HEK293 (cell line): Measurements from ENCODE around the gene ARHGAP26.

Experiments used
- CTCF ChIA-PET: fragments of 350-600 bp; formaldehyde crosslinking; extraction: SDS; loops from one replicate; lab custom pipeline; 2021; ENCODE audit warnings: antibody characterized with exemption; lab: Yijun Ruan, JAX
- POLR2A ChIA-PET: fragments of 300-600 bp; formaldehyde crosslinking; extraction: SDS; loops from one replicate; lab custom pipeline; 2020; ENCODE audit warnings: antibody characterized with exemption, inconsistent platforms; lab: Yijun Ruan, JAX
- H3K27ac ChIP-seq: fragments of 200-500 bp; sonication (Bioruptor generic); 2 replicates; pipeline ENCODE4 v1.5.1; 2014; ENCODE audit warnings: low read depth, low read length, control low read depth, inconsistent platforms; ENCODE audit errors: extremely low read depth
- H3K36me3 ChIP-seq, 2 experiments: fragments of 200-500 bp in 1 of 2; sonication (Bioruptor generic) in 1 of 2; 1 replicate in 1 of 2; 2 replicates in 1 of 2; pipeline ENCODE4 v1.5.1; 2014 to 2017; ENCODE audit warnings: inconsistent platforms in 2 of 2, low read length in 2 of 2; ENCODE audit not compliant: control insufficient read depth in 2 of 2, insufficient read depth in 1 of 2
- H3K4me1 ChIP-seq: fragments of 200-500 bp; sonication (Bioruptor generic); 2 replicates; pipeline ENCODE4 v1.5.1; 2014; ENCODE audit warnings: mild to moderate bottlenecking, low read length, inconsistent platforms; ENCODE audit not compliant: control insufficient read depth, insufficient read depth
- H3K4me3 ChIP-seq: 2 replicates; pipeline ENCODE4 v1.5.1; 2011; ENCODE audit warnings: low read depth, mild to moderate bottlenecking, control low read depth, low read length, moderate library complexity
- H3K9me3 ChIP-seq: fragments of 200-500 bp; sonication (Bioruptor generic); 2 replicates; pipeline ENCODE4 v1.5.1; 2014; ENCODE audit warnings: low read depth, low read length, inconsistent platforms; ENCODE audit not compliant: control insufficient read depth, insufficient read depth
- HOXC10 ChIP-seq: sonication (generic); formaldehyde crosslinking; IDR thresholded peaks from 2 replicates; pipeline ENCODE4 v1.8.1; 2023; ENCODE audit warnings: mild to moderate bottlenecking, missing genetic modification reagents
- MEIS1 ChIP-seq: sonication (generic); formaldehyde crosslinking; IDR thresholded peaks from 2 replicates; pipeline ENCODE4 v1.8.1; 2022; ENCODE audit warnings: missing genetic modification reagents, mild to moderate bottlenecking, borderline replicate concordance
- OVOL3 ChIP-seq: fragments of 450-650 bp; formaldehyde crosslinking; IDR thresholded peaks from 2 replicates; pipeline ENCODE4 v1.5.1; 2016; ENCODE audit warnings: missing biosample characterization, missing genetic modification characterization
- REPIN1 ChIP-seq: fragments of 450-650 bp; formaldehyde crosslinking; IDR thresholded peaks from 2 replicates; pipeline ENCODE4 v1.5.1; 2017; ENCODE audit warnings: missing biosample characterization, missing genetic modification characterization, low read depth
- SP7 ChIP-seq: fragments of 450-650 bp; formaldehyde crosslinking; IDR thresholded peaks from 2 replicates; pipeline ENCODE4 v1.5.1; 2016; ENCODE audit warnings: missing biosample characterization, missing genetic modification characterization
- YY2 ChIP-seq: fragments of 450-650 bp; formaldehyde crosslinking; IDR thresholded peaks from 2 replicates; pipeline ENCODE4 v1.5.1; 2016; ENCODE audit warnings: missing biosample characterization, missing genetic modification characterization
- ZFP69B ChIP-seq: fragments of 450-650 bp; formaldehyde crosslinking; IDR thresholded peaks from 2 replicates; pipeline ENCODE4 v1.5.1; 2016; ENCODE audit warnings: missing biosample characterization, missing genetic modification characterization
- ZIC2 ChIP-seq: fragments of 450-650 bp; formaldehyde crosslinking; IDR thresholded peaks from 2 replicates; pipeline ENCODE4 v1.5.1; 2016; ENCODE audit warnings: missing biosample characterization, missing genetic modification characterization
- ZNF133 ChIP-seq: fragments of 450-650 bp; formaldehyde crosslinking; IDR thresholded peaks from 2 replicates; pipeline ENCODE4 v1.5.1; 2016; ENCODE audit warnings: missing biosample characterization, missing genetic modification characterization
- ZNF146 ChIP-seq: fragments of 450-650 bp; formaldehyde crosslinking; IDR thresholded peaks from 2 replicates; pipeline ENCODE4 v1.5.1; 2016; ENCODE audit warnings: missing biosample characterization, missing genetic modification characterization
- ZNF2 ChIP-seq: fragments of 450-650 bp; formaldehyde crosslinking; IDR thresholded peaks from 2 replicates; pipeline ENCODE4 v1.5.1; 2016; ENCODE audit warnings: missing biosample characterization, missing genetic modification characterization
- ZNF214 ChIP-seq: fragments of 450-650 bp; formaldehyde crosslinking; IDR thresholded peaks from 2 replicates; pipeline ENCODE4 v1.5.1; 2017; ENCODE audit warnings: missing biosample characterization, mild to moderate bottlenecking, missing genetic modification characterization, borderline replicate concordance
- ZNF223 ChIP-seq: fragments of 450-650 bp; formaldehyde crosslinking; IDR thresholded peaks from 2 replicates; pipeline ENCODE4 v1.5.1; 2016; ENCODE audit warnings: missing biosample characterization, missing genetic modification characterization
- ZNF248 ChIP-seq: fragments of 450-650 bp; formaldehyde crosslinking; IDR thresholded peaks from 2 replicates; pipeline ENCODE4 v1.5.1; 2017; ENCODE audit warnings: missing biosample characterization, missing genetic modification characterization
- ZNF335 ChIP-seq: fragments of 450-650 bp; formaldehyde crosslinking; conservative IDR thresholded peaks from 2 replicates; pipeline ENCODE4 v1.5.1; 2016; ENCODE audit warnings: missing biosample characterization, missing genetic modification characterization
- ZNF394 ChIP-seq: fragments of 450-650 bp; formaldehyde crosslinking; IDR thresholded peaks from 2 replicates; pipeline ENCODE4 v1.5.1; 2016; ENCODE audit warnings: missing biosample characterization, missing genetic modification characterization, mild to moderate bottlenecking, moderate library complexity, borderline replicate concordance
- ZNF404 ChIP-seq: fragments of 450-650 bp; formaldehyde crosslinking; IDR thresholded peaks from 2 replicates; pipeline ENCODE4 v1.5.1; 2017; ENCODE audit warnings: missing biosample characterization, missing genetic modification characterization
- ZNF514 ChIP-seq: fragments of 450-650 bp; formaldehyde crosslinking; IDR thresholded peaks from 2 replicates; pipeline ENCODE4 v1.5.1; 2016; ENCODE audit warnings: missing biosample characterization, missing genetic modification characterization
- ZNF585B ChIP-seq: fragments of 450-650 bp; formaldehyde crosslinking; IDR thresholded peaks from 2 replicates; pipeline ENCODE4 v1.5.1; 2016; ENCODE audit warnings: missing biosample characterization, missing genetic modification characterization
- ZNF747 ChIP-seq: fragments of 450-650 bp; formaldehyde crosslinking; IDR thresholded peaks from 2 replicates; pipeline ENCODE4 v1.5.1; 2016; ENCODE audit warnings: missing biosample characterization, missing genetic modification characterization
- ZNF785 ChIP-seq: fragments of 450-650 bp; formaldehyde crosslinking; IDR thresholded peaks from 2 replicates; pipeline ENCODE4 v1.5.1; 2016; ENCODE audit warnings: missing biosample characterization, missing genetic modification characterization
- ZNF792 ChIP-seq: fragments of 450-650 bp; formaldehyde crosslinking; IDR thresholded peaks from 2 replicates; pipeline ENCODE4 v1.5.1; 2016; ENCODE audit warnings: missing biosample characterization, missing genetic modification characterization
- TF ChIP-seq, protein P1 (sequence below): fragments of 450-650 bp; formaldehyde crosslinking; IDR thresholded peaks from 2 replicates; pipeline ENCODE4; 2016; ENCODE audit warnings: missing biosample characterization, missing genetic modification characterization
- TF ChIP-seq, protein P2 (sequence below): fragments of 450-650 bp; formaldehyde crosslinking; IDR thresholded peaks from 2 replicates; pipeline ENCODE4 v1.5.1; 2016; ENCODE audit warnings: missing biosample characterization, missing genetic modification characterization

The ARHGAP26 gene

DNA sequence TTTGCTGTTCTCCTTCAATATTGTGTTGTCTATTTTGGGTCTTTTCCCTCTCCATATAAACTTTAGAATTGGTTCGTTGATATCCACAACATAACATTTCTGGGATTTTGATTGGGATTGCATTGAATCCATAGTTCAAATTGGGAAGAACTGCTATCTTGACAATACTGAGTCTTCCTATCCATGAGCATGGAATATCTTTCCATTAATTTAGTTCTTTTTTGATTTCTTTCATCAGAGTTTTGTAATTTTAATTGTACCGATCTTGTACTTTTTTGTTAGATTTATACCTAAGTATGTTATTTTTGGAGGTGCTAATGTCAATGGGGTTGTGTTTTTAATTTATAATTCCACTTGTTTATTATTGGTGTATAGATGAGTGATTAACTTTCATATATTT, 498.2 kb downstream of the ARHGAP26 start:
- ChIA-PET CTCF (interaction anchor here (0.7 kb wide), 1 partner anchor 23 kb away, joined by 3 read pairs; no protein-coding TSS in a partner anchor), POLR2A (no interaction called here)

DNA sequence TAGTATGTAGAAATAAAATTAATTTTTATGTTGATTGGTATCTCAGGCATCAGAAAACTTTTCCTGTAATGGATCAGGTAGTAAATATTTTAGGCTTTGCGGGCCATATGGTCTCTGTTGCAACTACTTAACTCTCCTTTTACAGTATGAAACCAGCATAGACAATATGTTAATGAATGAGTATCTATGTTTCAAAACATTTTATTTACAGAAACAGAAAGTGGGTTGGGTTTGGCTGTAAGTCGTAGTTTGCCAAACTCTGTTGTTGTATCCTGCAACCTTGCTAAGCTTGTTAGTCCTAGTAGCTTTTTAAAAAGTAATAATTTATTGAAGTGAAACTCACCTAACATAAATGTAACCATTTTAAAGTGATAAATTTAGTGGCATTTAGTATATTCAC, 501.3 kb downstream of the ARHGAP26 start:
- ChIA-PET CTCF (interaction anchor here (0.6 kb wide), 1 partner anchor 197 kb away, joined by 3 read pairs; no protein-coding TSS in a partner anchor), POLR2A (no interaction called here)
- TF ChIP-seq SP7 (tag by site-specific recombination), result no peak
- no peak for TF ChIP-seq YY2 (tag by site-specific recombination)
- TF ChIP-seq ZNF785 (tag by site-specific recombination), result no peak
- no peak for TF ChIP-seq ZNF394 (tag by site-specific recombination)
- no peak for TF ChIP-seq ZNF585B (tag by site-specific recombination)
- TF ChIP-seq ZNF514 (tag by site-specific recombination), result no peak
- no peak for TF ChIP-seq ZNF792 (tag by site-specific recombination)
- TF ChIP-seq ZNF214 (tag by site-specific recombination), result no peak
- no peak for TF ChIP-seq ZNF223
- no peak for TF ChIP-seq REPIN1
- TF ChIP-seq MEIS1 (CRISPR knock-in tag), result no peak
- no peak for TF ChIP-seq ZNF248
- TF ChIP-seq ZNF133, result no peak
- TF ChIP-seq ZIC2, result no peak
- TF ChIP-seq ZNF2 (tag by site-specific recombination), result no peak
- no peak for TF ChIP-seq ZNF747
- no peak for TF ChIP-seq ZNF335 (tag by site-specific recombination)
- TF ChIP-seq ZNF404 (tag by site-specific recombination), result no peak
- TF ChIP-seq, protein P1, sequence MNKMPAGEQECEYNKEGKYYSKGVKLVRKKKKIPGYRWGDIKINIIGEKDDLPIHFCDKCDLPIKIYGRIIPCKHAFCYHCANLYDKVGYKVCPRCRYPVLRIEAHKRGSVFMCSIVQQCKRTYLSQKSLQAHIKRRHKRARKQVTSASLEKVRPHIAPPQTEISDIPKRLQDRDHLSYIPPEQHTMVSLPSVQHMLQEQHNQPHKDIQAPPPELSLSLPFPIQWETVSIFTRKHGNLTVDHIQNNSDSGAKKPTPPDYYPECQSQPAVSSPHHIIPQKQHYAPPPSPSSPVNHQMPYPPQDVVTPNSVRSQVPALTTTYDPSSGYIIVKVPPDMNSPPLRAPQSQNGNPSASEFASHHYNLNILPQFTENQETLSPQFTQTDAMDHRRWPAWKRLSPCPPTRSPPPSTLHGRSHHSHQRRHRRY, result no peak
- no peak for TF ChIP-seq HOXC10
- H3K4me3 ChIP-seq, result no peak overlapping the region
- H3K4me1 ChIP-seq, result no peaks in the 10 kb centered on the region
- H3K36me3 ChIP-seq, result no peaks in the 10 kb centered on the region
- H3K27ac ChIP-seq, result no peak overlapping the region
- H3K9me3 ChIP-seq, result no peaks in the 10 kb centered on the region

More for the DNA sequence above, 498.2 kb downstream of the ARHGAP26 start:
- H3K9me3 ChIP-seq, result no peaks in the 10 kb centered on the region
- no peak overlapping the region for H3K4me3 ChIP-seq
- peak; percentile 95 for TF ChIP-seq ZNF248
- TF ChIP-seq ZNF146 (tag by site-specific recombination), result no peak
- no peak for TF ChIP-seq OVOL3 (tag by site-specific recombination)
- TF ChIP-seq ZNF133, result no peak
- TF ChIP-seq, protein P1, result no peak
- TF ChIP-seq ZFP69B (tag by site-specific recombination), result no peak
- TF ChIP-seq, protein P2, sequence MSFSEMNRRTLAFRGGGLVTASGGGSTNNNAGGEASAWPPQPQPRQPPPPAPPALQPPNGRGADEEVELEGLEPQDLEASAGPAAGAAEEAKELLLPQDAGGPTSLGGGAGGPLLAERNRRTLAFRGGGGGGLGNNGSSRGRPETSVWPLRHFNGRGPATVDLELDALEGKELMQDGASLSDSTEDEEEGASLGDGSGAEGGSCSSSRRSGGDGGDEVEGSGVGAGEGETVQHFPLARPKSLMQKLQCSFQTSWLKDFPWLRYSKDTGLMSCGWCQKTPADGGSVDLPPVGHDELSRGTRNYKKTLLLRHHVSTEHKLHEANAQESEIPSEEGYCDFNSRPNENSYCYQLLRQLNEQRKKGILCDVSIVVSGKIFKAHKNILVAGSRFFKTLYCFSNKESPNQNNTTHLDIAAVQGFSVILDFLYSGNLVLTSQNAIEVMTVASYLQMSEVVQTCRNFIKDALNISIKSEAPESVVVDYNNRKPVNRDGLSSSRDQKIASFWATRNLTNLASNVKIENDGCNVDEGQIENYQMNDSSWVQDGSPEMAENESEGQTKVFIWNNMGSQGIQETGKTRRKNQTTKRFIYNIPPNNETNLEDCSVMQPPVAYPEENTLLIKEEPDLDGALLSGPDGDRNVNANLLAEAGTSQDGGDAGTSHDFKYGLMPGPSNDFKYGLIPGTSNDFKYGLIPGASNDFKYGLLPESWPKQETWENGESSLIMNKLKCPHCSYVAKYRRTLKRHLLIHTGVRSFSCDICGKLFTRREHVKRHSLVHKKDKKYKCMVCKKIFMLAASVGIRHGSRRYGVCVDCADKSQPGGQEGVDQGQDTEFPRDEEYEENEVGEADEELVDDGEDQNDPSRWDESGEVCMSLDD (tag by site-specific recombination), result no peak
- no peaks in the 10 kb centered on the region for H3K36me3 ChIP-seq
- H3K27ac ChIP-seq, result no peak overlapping the region
- no peaks in the 10 kb centered on the region for H3K4me1 ChIP-seq
